Liver (tissue), 9 donors: ENCODE data around the gene RNF212. TPM values are rescaled to one million over a fixed set of nuclear protein-coding genes. Genes with fewer than 3 reads are reported as not detected.

Source experiments
- DNase-seq: peaks from one replicate; pipeline ENCODE4 v3.0.0-alpha.2; 2017; ENCODE audit warnings: low spot score
- H3K27ac ChIP-seq, 2 donors: one replicate each; pipeline ENCODE4 v1.7.0; 2013; ENCODE audit warnings: inconsistent platforms in 2 of 2, low read length in 2 of 2, control low read depth in 1 of 2, low read depth in 1 of 2, mild to moderate bottlenecking in 1 of 2
- H3K27me3 ChIP-seq, 4 donors: one replicate each; pipeline versions ENCODE4 v1.6.1 to v1.7.0; 2013; ENCODE audit warnings: low read length in 3 of 4, inconsistent platforms in 1 of 4, mild to moderate bottlenecking in 1 of 4, moderate library complexity in 1 of 4; ENCODE audit not compliant: control insufficient read depth in 4 of 4, insufficient read depth in 4 of 4
- H3K36me3 ChIP-seq, 4 donors: one replicate each; pipeline versions ENCODE4 v1.6.1 to v1.7.0; 2013; ENCODE audit warnings: low read length in 3 of 4, mild to moderate bottlenecking in 3 of 4, low read depth in 1 of 4, moderate library complexity in 1 of 4; ENCODE audit not compliant: control insufficient read depth in 4 of 4, insufficient read depth in 3 of 4
- H3K4me1 ChIP-seq, 4 donors: one replicate each; pipeline versions ENCODE4 v1.6.1 to v1.7.0; 2013; ENCODE audit warnings: low read length in 3 of 4, mild to moderate bottlenecking in 3 of 4, moderate library complexity in 1 of 4; ENCODE audit not compliant: control insufficient read depth in 4 of 4, insufficient read depth in 4 of 4
- H3K4me3 ChIP-seq, 3 donors: one replicate each; pipeline versions ENCODE4 v1.6.1 to v1.7.0; 2013; ENCODE audit warnings: low read length in 3 of 3, control low read depth in 1 of 3, low read depth in 1 of 3, mild to moderate bottlenecking in 1 of 3
- H3K9ac ChIP-seq, 2 donors: one replicate each; pipeline ENCODE4 v1.7.0; 2013; ENCODE audit warnings: low read length in 2 of 2, mild to moderate bottlenecking in 2 of 2, moderate library complexity in 2 of 2, control low read depth in 1 of 2, low read depth in 1 of 2
- H3K9me3 ChIP-seq, 4 donors: one replicate each; pipeline versions ENCODE4 v1.6.1 to v1.7.0; 2013; ENCODE audit warnings: low read length in 3 of 4; ENCODE audit not compliant: control insufficient read depth in 4 of 4
- FOXA1 ChIP-seq: IDR thresholded peaks from 2 replicates; pipeline ENCODE4 v1.6.1; 2016; ENCODE audit warnings: antibody characterized with exemption
- FOXA2 ChIP-seq: IDR thresholded peaks from 2 replicates; pipeline ENCODE4 v1.6.1; 2016; ENCODE audit warnings: antibody characterized with exemption
- GABPA ChIP-seq, 2 donors: IDR thresholded peaks in 1 of 2; conservative IDR thresholded peaks in 1 of 2; 2 replicates each; pipeline ENCODE4 v1.6.1; 2016; ENCODE audit warnings: antibody characterized with exemption in 2 of 2, mild to moderate bottlenecking in 1 of 2, moderate library complexity in 1 of 2
- HNF4A ChIP-seq, 2 donors: conservative IDR thresholded peaks; 2 replicates each; pipeline ENCODE4 v1.6.1; 2016; ENCODE audit warnings: antibody characterized with exemption in 2 of 2, mild to moderate bottlenecking in 2 of 2
- HNF4G ChIP-seq: IDR thresholded peaks from 2 replicates; pipeline ENCODE4 v1.6.1; 2016; ENCODE audit warnings: antibody characterized with exemption
- JUND ChIP-seq, 2 donors: IDR thresholded peaks; 2 replicates each; pipeline ENCODE4 v1.6.1; 2016; ENCODE audit warnings: antibody characterized with exemption in 2 of 2
- NR2F2 ChIP-seq: IDR thresholded peaks from 2 replicates; pipeline ENCODE4 v1.6.1; 2016; ENCODE audit warnings: antibody characterized with exemption
- REST ChIP-seq: IDR thresholded peaks from 2 replicates; pipeline ENCODE4 v1.6.1; 2016; ENCODE audit warnings: antibody characterized with exemption, mild to moderate bottlenecking
- RXRA ChIP-seq, 2 donors: IDR thresholded peaks; 2 replicates each; pipeline ENCODE4 v1.6.1; 2017 to 2018; ENCODE audit warnings: antibody characterized with exemption in 2 of 2, mild to moderate bottlenecking in 1 of 2
- SP1 ChIP-seq: IDR thresholded peaks from 2 replicates; pipeline ENCODE4 v1.6.1; 2018; ENCODE audit warnings: antibody characterized with exemption, mild to moderate bottlenecking
- TAF1 ChIP-seq: conservative IDR thresholded peaks from 2 replicates; pipeline ENCODE4 v1.6.1; 2016; ENCODE audit warnings: antibody characterized with exemption, mild to moderate bottlenecking
- ZBTB33 ChIP-seq: IDR thresholded peaks from 2 replicates; pipeline ENCODE4 v1.6.1; 2016; ENCODE audit warnings: antibody characterized with exemption
- WGBS: extraction: QIAGEN DNeasy Blood & Tissue Kit; methylation state at CpG from one replicate; pipeline ENCODE4 v1.1.7; 2013; 5-methylcytosine and 5-hydroxymethylcytosine counted together
- polyA plus RNA-seq, 2 donors: library from polyadenylated mRNA; stranded (reverse) in 1 of 2; unstranded in 1 of 2; fragments of 200-250 nt in 1 of 2; fragments of >200 nt in 1 of 2; fragmentation: Nextera tagmentation in 1 of 2; extraction: Ambion mirVana in 1 of 2; gene quantifications; one replicate each; pipeline versions ENCODE4 v1.2.1 to v1.2.3, GENCODE V29; 2013 to 2015
- total RNA-seq, 2 donors: library from RNA; depleted of rRNA; stranded (reverse); fragments of >200 nt; gene quantifications; one replicate each; pipeline ENCODE4 v1.2.3, GENCODE V29; 2014
- TF ChIP-seq, protein P1 (sequence below): fragments of 150-350 bp; IDR thresholded peaks from 2 replicates; pipeline ENCODE4 v1.5.1; 2017; ENCODE audit warnings: improper control_type of control experiment, low read depth, low read length; ENCODE audit not compliant: missing input control
- donor health status: healthy.
- donor health status: healthy.
- donor health status: healthy.
- donor health status: healthy.
- donor health status: healthy.

Gene RNF212
- total and polyA plus RNA-seq, 4 donors = 0.32 to 0.47 (median 0.38) TPM; not detected in 1

GRCh38 chr4:1099684-1100335 is 13.6 kb downstream of the RNF212 start:
- 79% methylated on average over 27 of the region's 27 CpGs for WGBS
- no peak overlapping the region for H3K27ac ChIP-seq
- no peak for DNase-seq

GRCh38 chr4:1099270-1099669 is 14.1 kb downstream of the RNF212 start:
- Histone ChIP-seq H3K9ac (no peak overlapping the region), H3K9me3 (no peaks in the 10 kb centered on the region), H3K36me3 (no peaks in the 10 kb centered on the region), H3K27me3 (no peaks in the 10 kb centered on the region), H3K4me3 (no peak overlapping the region), H3K27ac (no peak overlapping the region), H3K4me1 (no peaks in the 10 kb centered on the region)
- 92% methylated on average over 9 of the region's 9 CpGs for WGBS
- TF ChIP-seq REST (no peak), HNF4G (no peak), GABPA (IDR thresholded peaks at IDR 0.05 in 1 of 2, conservative IDR thresholded peaks at IDR 0.05 in 1 of 2) (no peak), HNF4A (conservative IDR thresholded peaks at IDR 0.05) (no peak), NR2F2 (no peak), JUND (IDR thresholded peaks at IDR 0.05) (no peak), ZBTB33 (no peak), FOXA2 (no peak), SP1 (no peak), RXRA (IDR thresholded peaks at IDR 0.05) (no peak)
- TF ChIP-seq, protein P1, sequence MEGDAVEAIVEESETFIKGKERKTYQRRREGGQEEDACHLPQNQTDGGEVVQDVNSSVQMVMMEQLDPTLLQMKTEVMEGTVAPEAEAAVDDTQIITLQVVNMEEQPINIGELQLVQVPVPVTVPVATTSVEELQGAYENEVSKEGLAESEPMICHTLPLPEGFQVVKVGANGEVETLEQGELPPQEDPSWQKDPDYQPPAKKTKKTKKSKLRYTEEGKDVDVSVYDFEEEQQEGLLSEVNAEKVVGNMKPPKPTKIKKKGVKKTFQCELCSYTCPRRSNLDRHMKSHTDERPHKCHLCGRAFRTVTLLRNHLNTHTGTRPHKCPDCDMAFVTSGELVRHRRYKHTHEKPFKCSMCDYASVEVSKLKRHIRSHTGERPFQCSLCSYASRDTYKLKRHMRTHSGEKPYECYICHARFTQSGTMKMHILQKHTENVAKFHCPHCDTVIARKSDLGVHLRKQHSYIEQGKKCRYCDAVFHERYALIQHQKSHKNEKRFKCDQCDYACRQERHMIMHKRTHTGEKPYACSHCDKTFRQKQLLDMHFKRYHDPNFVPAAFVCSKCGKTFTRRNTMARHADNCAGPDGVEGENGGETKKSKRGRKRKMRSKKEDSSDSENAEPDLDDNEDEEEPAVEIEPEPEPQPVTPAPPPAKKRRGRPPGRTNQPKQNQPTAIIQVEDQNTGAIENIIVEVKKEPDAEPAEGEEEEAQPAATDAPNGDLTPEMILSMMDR = no peak
- no peak for DNase-seq

More at GRCh38 chr4:1099684-1100335, 13.6 kb downstream of the RNF212 start:
- Histone ChIP-seq H3K9me3 (no peaks in the 10 kb centered on the region), H3K4me3 (no peak overlapping the region), H3K4me1 (no peaks in the 10 kb centered on the region), H3K27me3 (no peaks in the 10 kb centered on the region), H3K36me3 (no peaks in the 10 kb centered on the region), H3K9ac (no peak overlapping the region)
- TF ChIP-seq HNF4A (conservative IDR thresholded peaks at IDR 0.05) (no peak), FOXA1 (no peak), GABPA (IDR thresholded peaks at IDR 0.05 in 1 of 2, conservative IDR thresholded peaks at IDR 0.05 in 1 of 2) (no peak), RXRA (IDR thresholded peaks at IDR 0.05) (no peak), TAF1 (no peak), NR2F2 (no peak)
